ENCODE results near the gene GPR55. TPM values are rescaled to one million over a fixed set of nuclear protein-coding genes. Genes with fewer than 3 reads are reported as not detected.
A peak's percentile ranks its signal among the peaks of the same experiment; 100 is the strongest.

GPR55 gene
- total RNA-seq, 1 experiment from 2014 or later, result not detected

DNA sequence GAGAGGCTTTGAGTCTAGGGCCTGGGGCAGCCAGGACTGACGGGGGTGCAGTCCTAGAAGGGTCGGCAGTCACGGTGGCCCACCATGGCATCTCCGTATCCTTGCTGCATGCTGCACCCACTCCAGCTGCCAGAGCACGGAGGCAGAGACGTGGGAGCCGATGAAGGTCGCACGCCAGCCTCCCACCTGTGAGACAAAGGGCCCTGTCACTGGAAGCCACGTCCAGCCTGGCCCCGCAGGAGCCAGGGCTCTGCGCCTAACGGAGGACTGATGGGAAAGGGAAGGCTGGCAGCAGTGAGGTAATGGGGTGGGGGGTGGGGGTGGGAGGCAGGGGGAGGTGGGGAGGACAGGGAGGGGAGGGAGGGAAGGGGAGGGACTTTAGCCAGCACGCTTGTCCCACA lies 38.4 kb downstream of the GPR55 start:
- no peaks in the 10 kb centered on the region for H3K9me3 Mint-ChIP-seq

More for the DNA sequence above, 38.4 kb downstream of the GPR55 start:
- Histone ChIP-seq H4K91ac (ENCODE audit: insufficient read length, low read depth, low read length) (no peak overlapping the region), H3K27me3 (ENCODE audit: insufficient read depth, low read length) (no peaks in the 10 kb centered on the region), H3T11ph (ENCODE audit: low read length) (no peak overlapping the region), H3K27ac (ENCODE audit: insufficient read length, low read depth, low read length) (no peak overlapping the region), H3K23ac (ENCODE audit: insufficient read length, low read depth, low read length) (no peak overlapping the region), H3K79me2 (ENCODE audit: insufficient read depth, low read length) (no peaks in the 10 kb centered on the region), H2BK5ac (ENCODE audit: insufficient read length, low read length) (no peak overlapping the region), H3K14ac (ENCODE audit: insufficient read depth, low read length) (peak overlapping the region; percentile 16), H3K79me1 (ENCODE audit: insufficient read depth, low read depth, low read length, poor library complexity, severe bottlenecking) (no peaks in the 10 kb centered on the region), H2AFZ (ENCODE audit: low read length) (no peak overlapping the region), H2BK120ac (ENCODE audit: low read depth, low read length, poor library complexity, severe bottlenecking) (no peak overlapping the region), H3K23me2 (ENCODE audit: insufficient read length, low read depth, low read length, poor library complexity, severe bottlenecking) (no peaks in the 10 kb centered on the region), H3K9ac (ENCODE audit: extremely low read depth, insufficient read length, low read length) (no peak overlapping the region), H3K4me1 (ENCODE audit: insufficient read depth, low read length) (no peaks in the 10 kb centered on the region; the same call in 1 of the 2 replicates), H3K4me2 (ENCODE audit: insufficient read depth, insufficient read length, low read length) (no peak overlapping the region), H2BK15ac (ENCODE audit: low read depth, low read length) (no peak overlapping the region), H4K20me1 (ENCODE audit: control insufficient read depth, insufficient read depth, insufficient read length) (no peaks in the 10 kb centered on the region), H2AK5ac (ENCODE audit: insufficient read length, low read length) (no peak overlapping the region), H3K9me3 (ENCODE audit: control insufficient read depth, low read depth, low read length) (no peaks in the 10 kb centered on the region), H2BK20ac (ENCODE audit: low read depth, low read length, poor library complexity, severe bottlenecking) (no peak overlapping the region), H4K8ac (replicated peaks; ENCODE audit: insufficient read length, low read depth, low read length) (no peak overlapping the region), H3K56ac (ENCODE audit: insufficient read length, low read depth, low read length) (no peak overlapping the region), H3K4ac (ENCODE audit: low read depth, low read length) (no peak overlapping the region), H4K5ac (ENCODE audit: insufficient read length, low read depth, low read length) (no peak overlapping the region), H3K18ac (ENCODE audit: insufficient read length, low read depth, low read length) (peak overlapping the region; percentile 56), H2BK12ac (ENCODE audit: insufficient read length, low read depth, low read length) (no peak overlapping the region)
- TF ChIP-seq, protein P1, sequence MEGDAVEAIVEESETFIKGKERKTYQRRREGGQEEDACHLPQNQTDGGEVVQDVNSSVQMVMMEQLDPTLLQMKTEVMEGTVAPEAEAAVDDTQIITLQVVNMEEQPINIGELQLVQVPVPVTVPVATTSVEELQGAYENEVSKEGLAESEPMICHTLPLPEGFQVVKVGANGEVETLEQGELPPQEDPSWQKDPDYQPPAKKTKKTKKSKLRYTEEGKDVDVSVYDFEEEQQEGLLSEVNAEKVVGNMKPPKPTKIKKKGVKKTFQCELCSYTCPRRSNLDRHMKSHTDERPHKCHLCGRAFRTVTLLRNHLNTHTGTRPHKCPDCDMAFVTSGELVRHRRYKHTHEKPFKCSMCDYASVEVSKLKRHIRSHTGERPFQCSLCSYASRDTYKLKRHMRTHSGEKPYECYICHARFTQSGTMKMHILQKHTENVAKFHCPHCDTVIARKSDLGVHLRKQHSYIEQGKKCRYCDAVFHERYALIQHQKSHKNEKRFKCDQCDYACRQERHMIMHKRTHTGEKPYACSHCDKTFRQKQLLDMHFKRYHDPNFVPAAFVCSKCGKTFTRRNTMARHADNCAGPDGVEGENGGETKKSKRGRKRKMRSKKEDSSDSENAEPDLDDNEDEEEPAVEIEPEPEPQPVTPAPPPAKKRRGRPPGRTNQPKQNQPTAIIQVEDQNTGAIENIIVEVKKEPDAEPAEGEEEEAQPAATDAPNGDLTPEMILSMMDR (conservative IDR thresholded peaks at IDR 0.05), result no peak
- Mint-ChIP-seq H3K4me3 (no peak overlapping the region), H3K4me1 (peaks cover 24 to 26% of the 10 kb centered on the region in 2 experiments), H3K27me3 (ENCODE audit: low read depth) (peaks cover 5% of the 10 kb centered on the region), H3K36me3 (ENCODE audit: insufficient read depth in 1 of 3, low read depth in 3 of 3) (peaks cover 0 to 4% (median 3%) of the 10 kb centered on the region in 3 experiments; a peak in 2 of 7 replicates), H3K27ac (peak overlapping the region in 1 of 3 experiments; percentile 4; a peak in 1 of 7 replicates)
- no CpG with 5 or more reads among the region's 14 CpGs for WGBS (ENCODE audit: extremely low coverage, insufficient read length, low lambda C conversion rate)
- DNase-seq, result no peak
